Memory B cell (primary cell): Measurements from ENCODE around the gene BCL2L12.

Experiments
- ATAC-seq: fragments of 150-1000 bp; cut with Tn5 transposase; 2 replicates; pipeline ENCODE4 v1.10.0; 2021; ENCODE audit warnings: low read depth, mild to moderate bottlenecking, moderate library complexity
- DNase-seq, 2 donors: peaks; one replicate each; pipeline ENCODE4 v3.0.0; 2022; ENCODE audit warnings: low spot score in 2 of 2
- H3K27ac Mint-ChIP-seq: one replicate; pipeline ENCODE4 v1.8.0; 2022; ENCODE audit warnings: mild to moderate bottlenecking, moderate library complexity, mixed read lengths
- H3K27me3 Mint-ChIP-seq: one replicate; pipeline ENCODE4 v1.8.0; 2022; ENCODE audit warnings: mixed read lengths
- H3K36me3 Mint-ChIP-seq: one replicate; pipeline ENCODE4 v1.8.0; 2022; ENCODE audit warnings: mild to moderate bottlenecking, mixed read lengths
- H3K4me1 Mint-ChIP-seq: one replicate; pipeline ENCODE4 v1.8.0; 2022; ENCODE audit warnings: mixed read lengths
- H3K4me3 Mint-ChIP-seq: one replicate; pipeline ENCODE4 v1.8.0; 2022; ENCODE audit warnings: mild to moderate bottlenecking, moderate library complexity, mixed read lengths
- H3K9me3 Mint-ChIP-seq: one replicate; pipeline ENCODE4 v1.8.0; 2022; ENCODE audit warnings: mixed read lengths

Gene BCL2L12

DNA sequence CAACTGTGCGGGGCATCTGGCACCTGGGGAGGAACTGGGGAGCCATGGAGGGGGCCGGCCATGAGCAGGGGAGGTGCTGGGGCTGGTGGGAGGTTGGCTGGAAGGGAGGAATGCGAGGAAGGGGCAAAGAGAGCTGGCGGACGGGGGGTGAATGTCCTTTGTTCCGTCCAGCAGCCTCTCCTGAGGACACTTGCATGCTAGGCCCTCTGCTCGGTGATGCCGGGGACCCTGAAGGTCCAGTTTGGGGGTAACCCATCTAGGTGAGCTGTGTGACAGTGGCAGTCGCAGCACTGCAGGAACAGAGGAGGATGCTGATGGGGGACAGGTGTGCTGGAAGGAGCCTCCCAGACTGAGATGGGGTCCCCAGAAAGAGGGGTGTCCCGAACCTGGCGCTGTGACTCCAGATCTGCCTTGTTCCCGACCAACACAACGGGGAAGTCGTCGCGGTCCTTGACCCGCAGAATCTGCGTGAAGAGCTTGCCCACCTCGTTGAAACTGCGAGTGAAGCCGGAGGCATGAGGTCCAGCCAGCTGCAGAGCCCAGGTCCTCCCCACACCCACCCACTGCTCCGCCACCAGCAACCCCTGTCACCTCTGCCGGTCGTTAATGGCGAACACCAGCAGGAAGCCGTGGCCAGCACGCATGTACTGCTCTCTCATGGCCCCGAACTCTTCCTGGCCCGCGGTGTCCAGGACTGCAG is 29.4 kb upstream of the BCL2L12 start:
- no peaks in the 10 kb centered on the region for H3K36me3 Mint-ChIP-seq
- H3K27ac Mint-ChIP-seq: no peak overlapping the region
- ATAC-seq: no peak
- no peak for DNase-seq
- H3K27me3 Mint-ChIP-seq: no peaks in the 10 kb centered on the region
- no peak overlapping the region for H3K4me3 Mint-ChIP-seq
- no peaks in the 10 kb centered on the region for H3K9me3 Mint-ChIP-seq
- H3K4me1 Mint-ChIP-seq: peaks cover 24% of the 10 kb centered on the region

GRCh38 chr19:49637821-49638738 is 27.7 kb upstream of the BCL2L12 start:
- H3K4me1 Mint-ChIP-seq: peaks cover 30% of the 10 kb centered on the region
- ATAC-seq (no peak), DNase-seq (peak in 1 of 2 donors; percentile 18)
- no peaks in the 10 kb centered on the region for H3K9me3 Mint-ChIP-seq
- H3K27me3 Mint-ChIP-seq: no peaks in the 10 kb centered on the region
- H3K36me3 Mint-ChIP-seq: no peaks in the 10 kb centered on the region
- H3K4me3 Mint-ChIP-seq: peak overlapping the region; percentile 46
- peak overlapping the region; percentile 25 for H3K27ac Mint-ChIP-seq

DNA sequence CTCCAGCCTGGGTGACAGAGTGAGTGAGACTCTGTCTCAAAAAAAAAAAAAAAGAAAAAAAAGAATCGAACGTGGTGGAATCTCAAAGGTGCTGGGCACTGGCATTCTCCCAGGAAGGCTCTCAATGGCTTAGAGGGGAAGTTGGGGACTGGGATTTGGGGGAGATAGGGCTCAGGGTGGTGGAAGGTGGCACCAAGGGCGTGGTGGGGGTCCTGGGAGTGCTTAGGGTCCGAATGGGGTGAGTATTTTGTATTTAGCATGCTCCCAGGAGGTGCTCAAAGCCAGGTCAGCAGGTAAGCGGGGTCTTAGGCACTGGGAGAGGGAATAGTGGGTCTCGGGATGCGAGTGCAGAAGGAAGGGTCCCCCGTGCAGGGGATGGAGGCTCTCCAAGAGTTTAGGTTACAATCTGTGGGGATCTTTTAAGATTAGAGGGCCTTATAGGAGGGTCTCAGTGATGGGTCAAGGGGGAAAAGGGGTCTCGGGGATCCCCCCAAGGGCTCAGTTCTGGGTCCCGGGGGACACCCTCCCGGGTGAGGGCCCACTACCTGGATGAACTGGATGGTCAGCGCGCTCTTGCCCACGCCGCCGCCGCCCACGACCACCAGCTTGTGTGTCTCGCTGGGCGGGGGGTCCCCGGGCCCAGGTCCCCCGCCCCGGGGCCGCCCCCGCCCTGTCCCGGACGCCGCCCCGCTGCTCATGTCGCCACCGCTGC is 26.2 kb upstream of the BCL2L12 start:
- H3K9me3 Mint-ChIP-seq: no peaks in the 10 kb centered on the region
- H3K4me1 Mint-ChIP-seq: peaks cover 39% of the 10 kb centered on the region
- peak overlapping the region; percentile 92 for H3K4me3 Mint-ChIP-seq
- H3K27ac Mint-ChIP-seq: peak overlapping the region; percentile 98
- H3K36me3 Mint-ChIP-seq: peaks cover 4% of the 10 kb centered on the region
- peak in 1 of 2 donors; percentile 21 for DNase-seq
- no peaks in the 10 kb centered on the region for H3K27me3 Mint-ChIP-seq
- no peak for ATAC-seq

DNA sequence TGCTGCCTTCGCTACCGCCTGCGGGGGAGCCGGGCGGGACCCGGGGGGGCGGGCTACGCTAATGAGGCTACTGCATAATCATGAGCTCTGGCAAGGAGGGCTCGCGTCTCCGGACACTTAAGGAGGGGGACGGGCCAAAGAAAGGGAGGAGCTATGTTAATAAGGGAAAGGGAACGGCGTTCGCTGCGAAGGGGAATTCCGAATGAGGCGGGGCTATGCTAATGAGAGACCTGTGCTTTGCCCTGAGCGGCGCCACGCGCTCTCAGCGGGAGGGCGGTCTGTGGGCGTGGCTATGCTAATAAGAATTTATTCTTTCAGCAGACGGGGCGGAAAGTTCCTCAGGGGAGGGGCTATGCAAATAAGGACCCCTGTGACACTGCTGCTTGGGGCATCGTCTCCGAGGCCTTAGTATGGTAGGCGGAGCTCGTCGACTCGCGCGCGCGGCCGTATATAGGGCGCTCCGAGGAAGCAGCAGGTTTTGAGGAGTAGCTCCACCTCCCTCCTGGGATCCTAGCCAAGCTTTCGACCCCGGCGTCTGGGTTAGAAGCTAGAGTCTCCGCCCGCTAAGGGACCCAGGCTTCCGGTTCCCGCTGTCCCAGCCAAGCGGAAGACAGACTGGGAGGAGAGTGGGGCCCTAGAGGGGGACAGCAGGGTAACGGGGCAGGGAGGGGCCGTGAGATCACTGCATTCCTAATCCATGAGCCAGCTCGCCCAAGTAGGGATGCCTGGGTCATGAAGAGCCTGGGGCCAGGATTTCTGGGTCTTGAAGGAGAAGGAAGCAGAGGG is 25.4 kb upstream of the BCL2L12 start, which contains the start of gene RRAS:
RRAS (minus strand) TSS at position 31 of the 786 bp plus-strand sequence. CDS start 45 bp downstream, outside the sequence.
- peak within 1 kb of the TSS; percentile 98 for H3K27ac Mint-ChIP-seq
- H3K4me1 Mint-ChIP-seq: peaks cover 42% of the 10 kb centered on the region
- no peaks in the 10 kb centered on the region for H3K27me3 Mint-ChIP-seq
- DNase-seq (peak; percentile 97 to 100), ATAC-seq (peak; percentile 65)
- peaks cover 5% of the 10 kb centered on the region for H3K36me3 Mint-ChIP-seq
- peak within 1 kb of the TSS; percentile 92 for H3K4me3 Mint-ChIP-seq
- H3K9me3 Mint-ChIP-seq: no peaks in the 10 kb centered on the region

DNA sequence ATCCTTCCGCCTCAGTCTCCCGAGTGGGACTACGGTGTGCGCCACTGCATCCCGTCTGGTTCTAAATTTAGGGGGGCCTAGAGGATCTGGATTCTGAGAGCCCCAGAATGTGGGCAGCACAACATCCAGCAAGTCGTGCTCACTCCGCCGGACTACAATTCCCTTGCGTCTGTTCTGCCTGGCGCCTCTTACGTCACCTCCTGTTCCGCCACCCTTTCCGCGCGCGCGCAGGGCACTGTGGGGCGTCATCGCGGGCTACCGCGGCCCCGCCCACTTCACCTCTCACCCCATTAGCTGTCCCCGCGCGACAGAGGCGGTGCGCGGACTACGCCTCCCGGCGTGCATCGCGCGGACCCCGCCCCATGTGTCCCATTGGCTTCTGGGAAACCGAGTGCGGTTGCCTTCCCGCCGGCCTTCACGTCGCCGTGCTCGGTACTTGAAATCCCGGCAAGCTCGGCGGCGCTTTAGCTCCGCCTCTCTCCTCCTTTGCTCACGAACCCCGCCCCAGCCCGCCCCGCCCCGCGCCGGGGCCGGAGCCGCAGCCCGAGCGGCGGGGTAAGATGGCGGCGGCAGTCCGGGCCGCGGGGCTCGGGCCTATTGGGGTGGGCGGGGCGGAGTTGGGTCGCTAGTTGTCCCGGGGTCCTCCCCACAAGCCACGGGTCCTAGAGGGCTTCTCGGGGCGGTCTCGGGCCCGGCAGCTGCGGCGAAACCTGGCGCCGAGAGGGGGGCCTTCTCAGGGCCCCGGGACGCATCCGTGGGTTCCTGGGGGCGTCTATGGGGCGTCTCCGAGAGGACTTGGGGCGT is 23.8 kb upstream of the BCL2L12 start, which contains the start of gene SCAF1:
SCAF1 (plus strand) TSS at position 522 of the 804 bp plus-strand sequence. CDS start 2,818 bp downstream, outside the sequence.
- DNase-seq (peak; percentile 96 to 99), ATAC-seq (peak; percentile 68)
- Mint-ChIP-seq H3K4me1 (peaks cover 46% of the 10 kb centered on the region), H3K27me3 (no peaks in the 10 kb centered on the region), H3K27ac (peak within 1 kb of the TSS; percentile 98), H3K9me3 (no peaks in the 10 kb centered on the region), H3K4me3 (peak within 1 kb of the TSS; percentile 92), H3K36me3 (peaks cover 11% of the 10 kb centered on the region)

- Mint-ChIP-seq H3K27ac (peak overlapping the region; percentile 98), H3K4me3 (peak overlapping the region; percentile 92), H3K9me3 (no peaks in the 10 kb centered on the region), H3K27me3 (no peaks in the 10 kb centered on the region), H3K36me3 (peaks cover 11% of the 10 kb centered on the region), H3K4me1 (peaks cover 43% of the 10 kb centered on the region)
- DNase-seq (peak in 1 of 2 donors; percentile 25), ATAC-seq (no peak)
Measured at GRCh38 chr19:49642492-49643035, 23.2 kb upstream of the BCL2L12 start.

DNA sequence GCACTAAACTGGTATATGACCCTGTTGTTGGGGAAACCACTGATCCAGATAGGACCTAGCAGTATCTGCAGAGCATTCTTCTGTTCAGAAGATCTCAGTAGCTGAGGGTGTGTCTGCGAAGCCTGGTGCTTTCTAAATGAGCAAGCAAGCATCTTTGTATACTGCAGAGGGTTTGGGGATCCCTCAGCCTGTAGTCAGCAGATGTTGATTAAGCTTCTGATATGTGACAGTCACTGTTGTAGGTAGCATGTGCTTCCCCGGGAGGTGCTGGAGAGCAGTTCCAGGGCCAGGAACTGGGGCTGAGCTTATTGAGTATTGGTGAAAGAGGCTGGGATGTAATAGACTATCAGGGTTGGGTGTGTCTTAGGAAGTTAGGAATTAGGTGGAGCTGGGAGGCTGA is 22.3 kb upstream of the BCL2L12 start:
- Mint-ChIP-seq H3K4me1 (peaks cover 37% of the 10 kb centered on the region), H3K27me3 (no peaks in the 10 kb centered on the region), H3K27ac (no peak overlapping the region), H3K36me3 (peaks cover 11% of the 10 kb centered on the region), H3K9me3 (no peaks in the 10 kb centered on the region), H3K4me3 (no peak overlapping the region)
- ATAC-seq (no peak), DNase-seq (no peak)

GRCh38 chr19:49645592-49645991 is 20.1 kb upstream of the BCL2L12 start:
- ATAC-seq (no peak), DNase-seq (no peak)
- Mint-ChIP-seq H3K27me3 (no peaks in the 10 kb centered on the region), H3K4me3 (no peak overlapping the region), H3K36me3 (peaks cover 11% of the 10 kb centered on the region), H3K9me3 (no peaks in the 10 kb centered on the region), H3K4me1 (peaks cover 30% of the 10 kb centered on the region), H3K27ac (no peak overlapping the region)

DNA sequence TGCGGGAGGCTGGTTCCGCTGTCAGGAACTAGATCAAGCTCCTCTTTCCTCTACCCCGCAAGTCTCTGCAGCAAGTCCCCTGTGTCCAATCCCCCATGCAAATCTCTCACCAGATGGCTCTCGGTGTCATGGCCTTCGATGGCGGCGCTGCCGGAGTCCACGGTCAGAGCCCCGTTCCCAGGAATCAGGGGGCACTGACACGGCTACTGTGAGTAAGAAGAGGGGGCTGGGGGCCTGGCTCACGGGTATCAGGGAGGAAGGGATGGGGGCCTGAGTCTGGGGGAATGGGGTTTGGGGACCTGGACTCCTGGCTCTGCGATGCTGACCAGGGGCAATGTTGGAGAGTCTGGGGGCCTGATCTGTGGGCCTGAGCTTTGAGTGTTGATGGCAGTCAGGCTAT is 19.7 kb upstream of the BCL2L12 start:
- no peak for DNase-seq
- H3K27me3 Mint-ChIP-seq: no peaks in the 10 kb centered on the region
- H3K4me1 Mint-ChIP-seq: peaks cover 26% of the 10 kb centered on the region
- ATAC-seq: no peak
- peaks cover 12% of the 10 kb centered on the region for H3K36me3 Mint-ChIP-seq
- H3K4me3 Mint-ChIP-seq: no peak overlapping the region
- H3K9me3 Mint-ChIP-seq: no peaks in the 10 kb centered on the region
- H3K27ac Mint-ChIP-seq: no peak overlapping the region

DNA sequence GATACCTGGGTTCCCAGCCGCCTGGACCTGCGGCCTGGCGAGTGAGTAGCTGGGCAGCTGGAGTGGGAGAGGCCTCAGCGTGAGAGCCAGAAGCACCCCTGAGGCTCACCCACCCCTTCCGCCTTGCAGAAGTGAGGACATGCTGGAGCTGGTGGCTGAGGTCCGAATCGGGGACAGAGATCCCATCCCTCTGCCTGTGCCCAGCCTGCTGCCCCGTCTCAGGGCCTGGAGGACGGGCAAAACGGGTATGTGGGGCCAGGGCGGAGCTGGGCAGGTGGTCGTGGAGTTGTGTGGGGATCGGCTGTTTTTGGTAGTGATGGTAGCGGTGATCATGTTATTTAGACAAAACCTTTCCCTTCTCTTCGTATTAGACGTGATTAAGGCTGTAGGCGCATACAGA is 19.1 kb upstream of the BCL2L12 start:
- Mint-ChIP-seq H3K4me1 (peaks cover 25% of the 10 kb centered on the region), H3K4me3 (no peak overlapping the region), H3K36me3 (peaks cover 12% of the 10 kb centered on the region), H3K9me3 (no peaks in the 10 kb centered on the region), H3K27me3 (no peaks in the 10 kb centered on the region), H3K27ac (no peak overlapping the region)
- DNase-seq (no peak), ATAC-seq (no peak)

DNA sequence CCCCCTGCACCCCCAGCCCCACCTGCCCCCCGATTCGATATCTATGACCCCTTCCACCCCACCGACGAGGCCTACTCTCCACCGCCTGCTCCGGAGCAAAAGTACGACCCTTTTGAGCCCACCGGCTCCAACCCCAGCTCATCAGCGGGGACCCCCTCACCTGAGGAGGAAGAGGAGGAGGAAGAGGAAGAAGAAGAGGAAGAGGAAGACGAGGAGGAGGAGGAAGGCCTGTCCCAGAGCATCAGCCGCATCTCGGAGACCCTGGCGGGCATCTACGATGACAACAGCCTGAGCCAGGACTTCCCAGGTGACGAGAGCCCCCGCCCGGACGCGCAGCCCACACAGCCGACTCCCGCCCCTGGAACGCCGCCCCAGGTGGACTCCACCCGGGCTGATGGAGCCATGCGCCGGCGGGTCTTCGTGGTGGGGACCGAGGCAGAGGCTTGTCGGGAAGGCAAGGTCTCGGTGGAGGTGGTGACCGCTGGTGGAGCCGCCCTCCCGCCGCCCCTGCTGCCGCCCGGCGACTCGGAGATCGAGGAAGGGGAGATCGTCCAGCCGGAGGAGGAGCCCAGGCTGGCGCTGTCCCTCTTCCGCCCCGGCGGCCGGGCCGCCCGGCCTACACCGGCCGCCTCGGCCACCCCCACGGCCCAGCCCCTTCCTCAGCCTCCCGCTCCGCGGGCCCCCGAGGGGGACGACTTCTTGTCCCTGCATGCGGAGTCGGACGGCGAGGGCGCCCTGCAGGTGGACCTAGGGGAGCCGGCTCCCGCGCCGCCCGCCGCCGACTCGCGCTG is 14.5 kb upstream of the BCL2L12 start:
- H3K36me3 Mint-ChIP-seq: peaks cover 14% of the 10 kb centered on the region
- H3K4me3 Mint-ChIP-seq: no peak overlapping the region
- no peaks in the 10 kb centered on the region for H3K9me3 Mint-ChIP-seq
- ATAC-seq (no peak), DNase-seq (no peak)
- no peak overlapping the region for H3K27ac Mint-ChIP-seq
- no peaks in the 10 kb centered on the region for H3K4me1 Mint-ChIP-seq
- H3K27me3 Mint-ChIP-seq: no peaks in the 10 kb centered on the region
